Omental fat pad (tissue), 4 donors: ENCODE data around the gene XPR1. TPM values are rescaled to one million over a fixed set of nuclear protein-coding genes. Genes with fewer than 3 reads are reported as not detected.
"Not testable (repeated sequence)": the region's sequence is repeated elsewhere in the genome, so short reads cannot be mapped to it uniquely, and the experiment has no call there.

Experiments used
- ATAC-seq: fragments of 150-250 bp; one replicate; pipeline ENCODE4 v1.9.1; 2016; ENCODE audit warnings: mild to moderate bottlenecking, moderate library complexity; ENCODE audit not compliant: low FRiP score
- DNase-seq: peaks from one replicate; pipeline ENCODE4 v3.0.0-alpha.2; 2019; ENCODE audit warnings: low spot score
- CTCF ChIP-seq, 3 donors: fragments of 450-650 bp; IDR thresholded peaks; one replicate each; pipeline ENCODE4 v1.5.1; 2016 to 2017; ENCODE audit warnings: antibody characterized with exemption in 3 of 3, mild to moderate bottlenecking in 3 of 3, moderate library complexity in 2 of 3
- total RNA-seq, 4 donors: library from RNA; depleted of rRNA; stranded (reverse); fragments of >200 nt; gene quantifications; one replicate each; pipeline ENCODE4 v1.1.0, GENCODE V29; 2016

Gene XPR1
- total RNA-seq, 4 donors from 2014 or later: 18.2 to 24.7 (median 20.0) TPM

- ATAC-seq (no peak), DNase-seq (no peak)
- TF ChIP-seq CTCF (IDR thresholded peaks at IDR 0.05): no peak
Measured at GRCh38 chr1:180779584-180779983, 147.8 kb downstream of the XPR1 start.

- DNase-seq (no peak), ATAC-seq (no peak)
- TF ChIP-seq CTCF (IDR thresholded peaks at IDR 0.05): no peak
Measured at GRCh38 chr1:180781718-180782117, 149.9 kb downstream of the XPR1 start.

GRCh38 chr1:180785291-180785690 lies 153.5 kb downstream of the XPR1 start:
- no peak for TF ChIP-seq CTCF (IDR thresholded peaks at IDR 0.05)
- ATAC-seq: no peak
- DNase-seq: no peak

- DNase-seq (no peak), ATAC-seq (no peak)
- no peak for TF ChIP-seq CTCF (IDR thresholded peaks at IDR 0.05)
Measured at GRCh38 chr1:180785887-180786286, 154.1 kb downstream of the XPR1 start.

- DNase-seq (no peak), ATAC-seq (no peak)
- no peak for TF ChIP-seq CTCF (IDR thresholded peaks at IDR 0.05)
Measured at GRCh38 chr1:180786624-180787023, 154.8 kb downstream of the XPR1 start.

GRCh38 chr1:180787628-180788307 lies 155.9 kb downstream of the XPR1 start:
- TF ChIP-seq CTCF (IDR thresholded peaks at IDR 0.05): no peak
- ATAC-seq (no peak), DNase-seq (no peak)

GRCh38 chr1:180789460-180789859 lies 157.6 kb downstream of the XPR1 start:
- TF ChIP-seq CTCF (IDR thresholded peaks at IDR 0.05): no peak
- DNase-seq: no peak
- no peak for ATAC-seq

GRCh38 chr1:180791152-180791551 lies 159.3 kb downstream of the XPR1 start:
- not testable (repeated sequence) for DNase-seq, ATAC-seq
